Bronchial epithelial cell (primary cell): ENCODE data around the gene PRR5L. TPM values are rescaled to one million over a fixed set of nuclear protein-coding genes. Genes with fewer than 3 reads are reported as not detected.
A peak's percentile ranks its signal among the peaks of the same experiment; 100 is the strongest.

ENCODE experiments used
- DNase-seq: peaks from one replicate; pipeline ENCODE4 v3.0.0-alpha.2; 2010; ENCODE audit warnings: low read depth
- FAIRE-seq: peaks from 2 replicates; lab custom pipeline; 2011; peaks lifted over from hg19 to GRCh38; lab: Jason Lieb, UNC
- H3K27me3 ChIP-seq: 2 replicates; pipeline ENCODE4 v1.5.1; 2011; ENCODE audit warnings: low read length; ENCODE audit not compliant: control insufficient read depth, insufficient read depth
- H3K36me3 ChIP-seq: 2 replicates; pipeline ENCODE4 v1.5.1; 2011; ENCODE audit warnings: low read length; ENCODE audit not compliant: control insufficient read depth, insufficient read depth
- H3K4me3 ChIP-seq: 2 replicates; pipeline ENCODE4 v1.5.1; 2011; ENCODE audit warnings: mild to moderate bottlenecking, low read depth, low read length, control low read depth
- total RNA-seq: library from RNA; depleted of rRNA; stranded (reverse); fragments of >200 nt; gene quantifications from 2 replicates; pipeline ENCODE4 v1.2.1, GENCODE V29; 2014
- TF ChIP-seq, protein P1 (sequence below): IDR thresholded peaks from 2 replicates; pipeline ENCODE4 v1.5.1; 2011; ENCODE audit warnings: mild to moderate bottlenecking, moderate library complexity, low read length, control low read depth, inconsistent platforms; ENCODE audit not compliant: insufficient read depth, severe bottlenecking

Gene PRR5L
- total RNA-seq, 1 donor from 2014 or later = 10.0 TPM

DNA sequence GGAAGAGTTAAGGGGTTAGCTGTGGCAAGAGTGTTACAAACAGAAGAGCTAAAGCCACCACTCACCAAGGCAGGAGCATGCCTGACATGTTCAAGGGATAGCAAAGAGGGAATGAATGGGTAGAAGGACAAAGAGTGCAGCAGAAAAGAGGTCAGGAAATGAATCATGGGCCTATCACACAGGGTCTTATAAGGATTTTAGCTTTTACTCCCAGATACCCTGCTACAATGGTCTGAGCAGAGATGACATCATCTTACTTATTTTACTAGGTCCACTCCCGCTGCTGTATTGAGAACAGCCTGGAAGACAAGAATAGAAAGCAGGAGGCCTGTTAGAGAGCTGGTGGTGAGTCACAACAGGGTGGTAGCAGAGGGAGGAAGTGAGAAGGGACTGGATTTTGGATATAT lies 204.2 kb downstream of the PRR5L start:
- no peak for FAIRE-seq
- H3K36me3 ChIP-seq = peaks cover 4% of the 10 kb centered on the region

DNA sequence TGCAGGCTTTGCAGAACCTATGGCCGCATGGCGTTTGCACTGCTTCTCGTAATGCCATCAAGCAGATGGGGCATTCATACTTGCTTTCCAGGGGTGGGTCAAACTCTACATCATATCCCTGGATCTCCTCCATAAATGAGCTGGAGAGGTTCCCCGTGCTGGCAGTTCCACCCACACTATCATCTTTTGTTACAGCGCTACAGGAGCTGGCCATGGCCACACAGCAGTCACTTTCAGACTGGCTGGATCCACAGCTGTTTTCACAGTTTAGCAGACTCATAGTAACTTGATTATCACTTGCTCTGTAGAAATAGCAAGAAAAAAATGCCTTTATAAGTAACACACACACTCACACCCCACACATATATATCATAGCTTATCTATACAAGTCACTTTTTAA lies 205.1 kb downstream of the PRR5L start:
- Histone ChIP-seq H3K36me3 (peaks cover 4% of the 10 kb centered on the region), H3K27me3 (no peaks in the 10 kb centered on the region), H3K4me3 (no peak overlapping the region)
- no peak for FAIRE-seq
- no peak for DNase-seq
- TF ChIP-seq, protein P1, sequence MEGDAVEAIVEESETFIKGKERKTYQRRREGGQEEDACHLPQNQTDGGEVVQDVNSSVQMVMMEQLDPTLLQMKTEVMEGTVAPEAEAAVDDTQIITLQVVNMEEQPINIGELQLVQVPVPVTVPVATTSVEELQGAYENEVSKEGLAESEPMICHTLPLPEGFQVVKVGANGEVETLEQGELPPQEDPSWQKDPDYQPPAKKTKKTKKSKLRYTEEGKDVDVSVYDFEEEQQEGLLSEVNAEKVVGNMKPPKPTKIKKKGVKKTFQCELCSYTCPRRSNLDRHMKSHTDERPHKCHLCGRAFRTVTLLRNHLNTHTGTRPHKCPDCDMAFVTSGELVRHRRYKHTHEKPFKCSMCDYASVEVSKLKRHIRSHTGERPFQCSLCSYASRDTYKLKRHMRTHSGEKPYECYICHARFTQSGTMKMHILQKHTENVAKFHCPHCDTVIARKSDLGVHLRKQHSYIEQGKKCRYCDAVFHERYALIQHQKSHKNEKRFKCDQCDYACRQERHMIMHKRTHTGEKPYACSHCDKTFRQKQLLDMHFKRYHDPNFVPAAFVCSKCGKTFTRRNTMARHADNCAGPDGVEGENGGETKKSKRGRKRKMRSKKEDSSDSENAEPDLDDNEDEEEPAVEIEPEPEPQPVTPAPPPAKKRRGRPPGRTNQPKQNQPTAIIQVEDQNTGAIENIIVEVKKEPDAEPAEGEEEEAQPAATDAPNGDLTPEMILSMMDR = no peak

More for the DNA sequence above, 204.2 kb downstream of the PRR5L start:
- Histone ChIP-seq H3K27me3 (no peaks in the 10 kb centered on the region), H3K4me3 (no peak overlapping the region)
- TF ChIP-seq, protein P1 = no peak
- DNase-seq = peak; percentile 93

DNA sequence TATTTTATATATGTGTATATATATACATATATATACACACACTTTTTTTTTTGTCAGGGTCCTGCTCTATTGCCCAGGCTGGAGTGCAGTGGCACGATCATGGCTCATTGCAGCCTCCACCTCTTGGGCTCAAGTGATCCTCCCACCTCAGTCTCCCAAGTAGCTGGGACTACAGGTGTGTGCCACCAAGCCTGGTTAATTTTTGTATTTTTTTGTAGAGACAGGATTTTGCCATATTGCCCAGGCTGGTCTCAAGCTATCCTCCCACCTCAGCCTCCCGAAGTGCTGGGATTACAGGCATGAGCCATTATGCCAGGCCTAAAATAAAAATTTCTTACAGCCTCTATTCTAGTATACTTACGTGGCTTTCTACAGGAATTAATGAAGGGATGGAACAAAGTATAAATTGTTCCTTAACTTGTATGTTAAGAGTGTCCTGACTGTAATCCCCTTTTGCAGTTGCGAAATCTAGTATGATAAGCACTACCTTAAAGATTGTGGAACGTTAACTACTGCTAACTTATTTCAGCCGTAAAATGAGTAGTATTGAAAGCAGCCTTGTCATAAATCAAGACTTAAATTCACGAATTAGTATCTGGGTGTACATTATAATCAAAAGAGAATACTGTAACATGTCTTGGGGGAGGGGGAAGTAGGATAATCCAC lies 211.9 kb downstream of the PRR5L start:
- FAIRE-seq = no peak
- DNase-seq = no peak
- TF ChIP-seq, protein P1 = no peak
- Histone ChIP-seq H3K4me3 (no peak overlapping the region), H3K36me3 (no peaks in the 10 kb centered on the region), H3K27me3 (no peaks in the 10 kb centered on the region)

DNA sequence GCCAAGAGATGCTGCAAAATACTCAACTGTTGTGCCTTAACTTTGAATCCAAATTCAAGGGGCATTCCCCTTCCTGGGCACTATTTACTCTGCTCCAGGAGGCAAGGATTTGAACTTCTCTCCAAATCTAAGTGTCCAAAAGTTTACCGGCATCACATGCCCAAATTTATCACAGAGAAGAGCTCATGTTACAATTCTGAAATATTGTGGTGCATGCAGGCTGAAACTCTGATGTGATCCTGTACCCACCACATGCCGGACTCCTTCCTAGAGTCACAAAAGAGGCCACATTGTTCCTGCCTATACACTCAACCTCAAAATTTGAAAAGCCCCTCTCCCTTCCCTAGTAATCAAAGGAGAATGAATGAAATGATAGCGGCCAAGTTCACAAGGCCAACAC lies 212.7 kb downstream of the PRR5L start:
- Histone ChIP-seq H3K4me3 (peak overlapping the region; percentile 84), H3K27me3 (no peaks in the 10 kb centered on the region), H3K36me3 (no peaks in the 10 kb centered on the region)
- TF ChIP-seq, protein P1 = no peak
- FAIRE-seq (no peak), DNase-seq (no peak)

DNA sequence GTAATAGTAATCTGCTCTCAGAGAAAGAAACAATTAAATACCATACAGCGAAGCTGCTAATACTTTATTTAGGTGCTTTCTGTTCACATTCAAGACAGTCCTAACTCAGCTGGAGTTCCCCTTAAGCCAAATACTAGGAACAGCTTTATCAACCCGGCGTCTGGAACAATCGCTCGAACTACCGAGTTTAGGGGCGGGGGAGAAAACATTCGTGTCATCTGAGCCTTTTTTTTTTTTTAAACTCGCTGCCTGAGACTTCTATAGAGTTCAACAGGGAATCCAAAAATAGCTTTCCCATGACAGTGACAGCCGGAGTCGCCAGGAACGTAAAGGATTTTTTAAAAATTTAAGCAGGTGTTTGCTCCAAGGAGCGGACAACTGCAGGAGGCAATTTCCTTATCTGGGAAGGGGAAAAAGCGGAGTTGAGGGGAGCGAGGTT lies 213.1 kb downstream of the PRR5L start:
- H3K36me3 ChIP-seq = no peaks in the 10 kb centered on the region
- peak overlapping the region; percentile 84 for H3K4me3 ChIP-seq
- DNase-seq (peak; percentile 31), FAIRE-seq (no peak)
- TF ChIP-seq, protein P1 = no peak
- H3K27me3 ChIP-seq = no peaks in the 10 kb centered on the region
